Inflammatory macrophage treated with lipopolysaccharide for 4 hours (primary cell): Measurements from ENCODE around the gene DROSHA.
"Not testable (repeated sequence)": the region's sequence is repeated elsewhere in the genome, so short reads cannot be mapped to it uniquely, and the experiment has no call there.

Source experiments
- DNase-seq: peaks from one replicate; pipeline ENCODE4 v3.0.0-alpha.2; 2020

Gene DROSHA

GRCh38 chr5:31378136-31378535 is 153.8 kb downstream of the DROSHA start:
- DNase-seq = no peak

GRCh38 chr5:31377274-31377946 is 154.5 kb downstream of the DROSHA start:
- no peak for DNase-seq

- no peak for DNase-seq
Observed at GRCh38 chr5:31375999-31376720, 155.7 kb downstream of the DROSHA start.

GRCh38 chr5:31372124-31372523 is 159.8 kb downstream of the DROSHA start:
- DNase-seq = no peak

- DNase-seq = no peak
Observed at GRCh38 chr5:31366941-31367340, 165.0 kb downstream of the DROSHA start.

GRCh38 chr5:31365776-31366175 is 166.1 kb downstream of the DROSHA start:
- no peak for DNase-seq

GRCh38 chr5:31364881-31365636 is 166.8 kb downstream of the DROSHA start:
- no peak for DNase-seq

- no peak for DNase-seq
Observed at GRCh38 chr5:31362931-31363568, 168.8 kb downstream of the DROSHA start.

GRCh38 chr5:31362529-31362900 is 169.4 kb downstream of the DROSHA start:
- no peak for DNase-seq

- not testable (repeated sequence) for DNase-seq
Observed at GRCh38 chr5:31361704-31362528, 170.0 kb downstream of the DROSHA start.

GRCh38 chr5:31361234-31361633 is 170.7 kb downstream of the DROSHA start:
- no peak for DNase-seq

- no peak for DNase-seq
Observed at GRCh38 chr5:31359839-31360238, 172.1 kb downstream of the DROSHA start.

- DNase-seq = no peak
Observed at GRCh38 chr5:31357038-31357437, 174.9 kb downstream of the DROSHA start.

GRCh38 chr5:31355337-31355736 is 176.6 kb downstream of the DROSHA start:
- no peak for DNase-seq
